Tibial nerve (tissue), 4 donors: Measurements from ENCODE around the gene TMPRSS11E. TPM values are rescaled to one million over a fixed set of nuclear protein-coding genes. Genes with fewer than 3 reads are reported as not detected.
"Not testable (repeated sequence)": the region's sequence is repeated elsewhere in the genome, so short reads cannot be mapped to it uniquely, and the experiment has no call there.

ENCODE experiments used
- DNase-seq, 2 donors: peaks; one replicate each; pipeline ENCODE4 v3.0.0-alpha.2; 2019; ENCODE audit warnings: low spot score in 2 of 2
- H3K27ac ChIP-seq, 4 donors: fragments of 200-600 bp; sonication (generic) in 3 of 4; one replicate each; pipeline ENCODE4 v1.5.1; 2017 to 2019; ENCODE audit warnings: mild to moderate bottlenecking in 1 of 4
- H3K27me3 ChIP-seq, 2 donors: fragments of 200-600 bp; sonication (generic) in 1 of 2; one replicate each; pipeline versions ENCODE4 v1.5.1 to v1.6.0; 2017 to 2019
- H3K36me3 ChIP-seq, 3 donors: fragments of 200-600 bp; sonication (generic); one replicate each; pipeline ENCODE4 v1.5.1; 2018 to 2019
- H3K4me1 ChIP-seq, 4 donors: fragments of 200-600 bp; sonication (generic) in 3 of 4; one replicate each; pipeline ENCODE4 v1.5.1; 2017 to 2019
- H3K4me3 ChIP-seq, 4 donors: fragments of 200-600 bp; sonication (generic) in 3 of 4; one replicate each; pipeline ENCODE4 v1.5.1; 2017 to 2019; ENCODE audit warnings: mild to moderate bottlenecking in 1 of 4, moderate library complexity in 1 of 4
- H3K9me3 ChIP-seq, 4 donors: fragments of 200-600 bp; sonication (generic) in 3 of 4; one replicate each; pipeline ENCODE4 v1.5.1; 2017 to 2019
- EP300 ChIP-seq, 2 donors: sonication (generic); formaldehyde crosslinking; IDR thresholded peaks; one replicate each; pipeline ENCODE4 v1.6.1; 2017; ENCODE audit warnings: antibody characterized with exemption in 2 of 2, mild to moderate bottlenecking in 1 of 2
- POLR2A ChIP-seq, 2 donors: fragments of 450-650 bp; IDR thresholded peaks; one replicate each; pipeline ENCODE4 v1.6.1; 2017; ENCODE audit warnings: antibody characterized with exemption in 2 of 2, mild to moderate bottlenecking in 2 of 2, moderate library complexity in 2 of 2
- WGBS, 2 donors: methylation state at CpG; one replicate each; pipeline ENCODE4 v1.1.5; 2018; 5-methylcytosine and 5-hydroxymethylcytosine counted together
- total RNA-seq, 4 donors: library from RNA; depleted of rRNA; stranded (reverse); fragments of >200 nt; gene quantifications; one replicate each; pipeline ENCODE4 v1.1.0, GENCODE V29; 2016
- TF ChIP-seq, protein P1 (sequence below), 5 experiments: fragments of 200-600 bp in 3 of 5; fragments of 450-650 bp in 2 of 5; sonication (generic) in 3 of 5; IDR thresholded peaks; one replicate each; pipeline ENCODE4 v1.5.1; 2016 to 2019; ENCODE audit warnings: antibody characterized with exemption in 5 of 5, mild to moderate bottlenecking in 3 of 5, moderate library complexity in 2 of 5

Gene TMPRSS11E
- total RNA-seq, 4 donors from 2014 or later = not detected

DNA sequence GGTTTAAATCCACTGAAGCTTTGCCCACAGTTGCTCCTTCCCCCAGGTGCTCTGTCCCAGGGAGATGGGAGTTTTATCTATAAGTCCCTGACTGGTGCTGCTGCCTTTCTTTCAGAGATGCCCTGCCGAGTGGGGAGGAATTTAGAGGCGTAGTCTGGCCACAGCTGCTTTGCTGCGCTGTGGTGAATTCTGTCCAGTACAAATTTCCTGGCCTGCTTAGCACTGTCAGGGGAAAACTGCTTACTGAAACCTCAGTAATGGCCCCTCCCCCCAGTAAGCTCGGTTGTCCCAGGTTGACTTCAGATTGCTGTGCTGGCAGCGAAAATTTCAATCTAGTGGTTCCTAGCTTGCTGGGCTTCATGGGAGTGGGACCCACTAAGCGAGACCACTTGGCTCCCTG is 88.7 kb downstream of the TMPRSS11E start:
- Histone ChIP-seq H3K27ac (no peak overlapping the region), H3K36me3 (no peaks in the 10 kb centered on the region), H3K4me1 (no peaks in the 10 kb centered on the region), H3K4me3 (no peak overlapping the region), H3K27me3 (no peaks in the 10 kb centered on the region), H3K9me3 (no peaks in the 10 kb centered on the region)
- WGBS, 2 donors = 66 to 69% methylated on average over 4 to 6 of the region's 6 CpGs
- TF ChIP-seq, protein P1, sequence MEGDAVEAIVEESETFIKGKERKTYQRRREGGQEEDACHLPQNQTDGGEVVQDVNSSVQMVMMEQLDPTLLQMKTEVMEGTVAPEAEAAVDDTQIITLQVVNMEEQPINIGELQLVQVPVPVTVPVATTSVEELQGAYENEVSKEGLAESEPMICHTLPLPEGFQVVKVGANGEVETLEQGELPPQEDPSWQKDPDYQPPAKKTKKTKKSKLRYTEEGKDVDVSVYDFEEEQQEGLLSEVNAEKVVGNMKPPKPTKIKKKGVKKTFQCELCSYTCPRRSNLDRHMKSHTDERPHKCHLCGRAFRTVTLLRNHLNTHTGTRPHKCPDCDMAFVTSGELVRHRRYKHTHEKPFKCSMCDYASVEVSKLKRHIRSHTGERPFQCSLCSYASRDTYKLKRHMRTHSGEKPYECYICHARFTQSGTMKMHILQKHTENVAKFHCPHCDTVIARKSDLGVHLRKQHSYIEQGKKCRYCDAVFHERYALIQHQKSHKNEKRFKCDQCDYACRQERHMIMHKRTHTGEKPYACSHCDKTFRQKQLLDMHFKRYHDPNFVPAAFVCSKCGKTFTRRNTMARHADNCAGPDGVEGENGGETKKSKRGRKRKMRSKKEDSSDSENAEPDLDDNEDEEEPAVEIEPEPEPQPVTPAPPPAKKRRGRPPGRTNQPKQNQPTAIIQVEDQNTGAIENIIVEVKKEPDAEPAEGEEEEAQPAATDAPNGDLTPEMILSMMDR (IDR thresholded peaks at IDR 0.05) = no peak
- TF ChIP-seq POLR2A (IDR thresholded peaks at IDR 0.05) (no peak), EP300 (IDR thresholded peaks at IDR 0.05) (no peak)
- no peak for DNase-seq

DNA sequence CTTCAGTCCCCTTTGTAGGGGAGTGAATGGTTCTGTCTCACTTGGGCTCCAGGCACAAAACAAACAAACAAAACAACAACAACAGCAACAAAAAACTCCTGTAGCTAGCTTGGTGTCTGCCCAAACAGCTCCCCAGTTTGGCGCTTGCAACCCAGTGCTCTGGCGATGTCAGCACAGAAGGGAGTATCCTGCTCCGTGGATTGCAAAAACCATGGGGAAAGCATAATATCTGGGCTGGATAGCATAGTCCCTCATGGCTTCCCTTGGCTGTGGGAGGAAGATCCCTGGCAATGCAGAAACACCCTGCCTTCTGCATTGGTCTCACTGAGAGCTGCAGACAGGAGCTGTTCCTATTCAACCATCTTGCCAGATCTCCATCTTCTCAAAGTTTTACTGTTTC is 89.1 kb downstream of the TMPRSS11E start:
- H3K4me3 ChIP-seq = no peak overlapping the region
- no peak overlapping the region for H3K27ac ChIP-seq
- no peaks in the 10 kb centered on the region for H3K27me3 ChIP-seq
- DNase-seq = no peak
- WGBS, 2 donors = 76 to 83% methylated on average over 3 of the region's 3 CpGs
- H3K36me3 ChIP-seq = no peaks in the 10 kb centered on the region
- no peaks in the 10 kb centered on the region for H3K9me3 ChIP-seq
- no peaks in the 10 kb centered on the region for H3K4me1 ChIP-seq
- no peak for TF ChIP-seq POLR2A (IDR thresholded peaks at IDR 0.05)
- TF ChIP-seq, protein P1 (IDR thresholded peaks at IDR 0.05) = no peak
- TF ChIP-seq EP300 (IDR thresholded peaks at IDR 0.05) = no peak

DNA sequence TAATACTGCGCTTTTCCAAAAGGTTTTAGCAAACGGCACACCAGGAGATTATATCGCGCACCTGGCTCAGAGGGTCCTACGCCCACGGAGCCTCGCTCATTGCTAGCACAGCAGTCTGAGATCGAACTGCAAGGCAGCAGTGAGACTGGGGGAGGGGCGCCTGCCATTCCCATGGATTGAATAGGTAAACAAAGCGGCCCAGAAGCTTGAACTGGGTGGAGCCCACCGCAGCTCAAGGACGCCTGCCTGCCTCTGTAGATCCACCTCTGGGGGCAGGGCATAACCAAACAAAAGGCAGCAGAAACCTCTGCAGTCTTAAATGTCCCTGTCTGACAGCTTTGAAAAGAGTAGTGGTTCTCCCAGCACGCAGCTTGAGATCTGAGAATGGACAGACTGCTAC is 95.5 kb downstream of the TMPRSS11E start:
- H3K4me1 ChIP-seq, H3K4me3 ChIP-seq, H3K9me3 ChIP-seq, H3K27ac ChIP-seq, H3K36me3 ChIP-seq, DNase-seq, H3K27me3 ChIP-seq: not testable (repeated sequence)
- WGBS, 2 donors = 90 to 92% methylated on average over 13 of the region's 13 CpGs

Other genes with a start within 250 kb of the TMPRSS11E start
- gene TMPRSS11B, start 201.8 kb upstream of the TMPRSS11E start, total RNA-seq = not detected
- 10 to 100 TPM; 66.4 to 95.6 (median 86.2) TPM for gene YTHDC1, start 97.4 kb upstream of the TMPRSS11E start, total RNA-seq
- not detected for gene UGT2B17, start 128.9 kb downstream of the TMPRSS11E start, total RNA-seq
- gene UGT2B15, start 223.2 kb downstream of the TMPRSS11E start, total RNA-seq = not detected